Measurements from ENCODE around the gene DNAH5. TPM values are rescaled to one million over a fixed set of nuclear protein-coding genes. Genes with fewer than 3 reads are reported as not detected.

The DNAH5 gene
- total RNA-seq, 3 donors from 2014 or later: 0.48 to 14.4 (median 3.8) TPM

DNA sequence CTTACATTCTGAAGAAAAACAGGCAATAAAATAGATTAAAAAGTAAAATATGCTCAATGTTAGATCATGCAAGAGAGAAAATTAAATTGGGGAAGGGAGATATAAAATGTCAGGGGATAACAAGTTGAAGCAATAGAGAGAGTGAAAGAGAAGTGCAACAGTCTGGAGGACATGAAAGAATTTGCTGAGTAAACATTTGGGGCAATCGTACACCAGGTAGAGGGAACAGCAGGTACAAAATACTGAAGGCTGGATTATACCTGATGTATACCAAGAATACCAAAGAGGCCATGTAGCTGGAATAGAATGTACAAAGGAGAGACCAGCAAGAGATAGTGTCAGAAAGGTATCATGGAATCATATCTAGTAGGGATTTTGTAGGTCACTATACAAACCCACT lies 300.8 kb downstream of the DNAH5 start:
- Histone ChIP-seq H3K9me3 (no peaks in the 10 kb centered on the region), H3K4me3 (no peak overlapping the region), H3K27me3 (no peaks in the 10 kb centered on the region), H3K36me3 (no peaks in the 10 kb centered on the region), H3K4me1 (no peaks in the 10 kb centered on the region), H3K27ac (no peak overlapping the region)
- no peak for TF ChIP-seq POLR2A (IDR thresholded peaks at IDR 0.05)
- no peak for TF ChIP-seq POLR2AphosphoS5 (IDR thresholded peaks at IDR 0.05)
- no peak for TF ChIP-seq CTCF (IDR thresholded peaks at IDR 0.05)
- intact Hi-C loops (cut with DNase I; ENCODE audit: low total_unique reads): no loop called here
- no peak for DNase-seq (ENCODE audit: low spot score in 2 of 2)

DNA sequence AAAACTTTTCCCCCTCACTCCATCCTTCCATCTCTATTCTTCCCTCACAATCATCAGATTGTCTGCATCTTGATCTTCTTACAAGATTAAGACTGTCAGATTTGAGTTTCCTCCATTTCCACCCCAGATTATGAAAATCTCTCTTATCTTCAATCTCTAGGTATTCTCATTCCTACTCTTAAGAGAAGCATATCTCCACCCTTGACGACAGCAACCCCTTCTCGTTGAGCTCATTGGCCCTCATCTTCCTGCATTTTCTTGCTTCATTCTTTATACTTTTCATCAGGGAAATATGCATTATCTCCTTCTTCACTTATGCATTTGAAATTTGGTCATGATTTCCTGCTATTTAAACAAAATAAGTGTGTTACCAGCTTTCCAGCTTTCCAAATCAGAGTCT lies 301.3 kb downstream of the DNAH5 start:
- H3K27ac ChIP-seq: no peak overlapping the region
- intact Hi-C loops (cut with DNase I; ENCODE audit: low total_unique reads): no loop called here
- H3K4me1 ChIP-seq: no peaks in the 10 kb centered on the region
- H3K36me3 ChIP-seq: no peaks in the 10 kb centered on the region
- H3K4me3 ChIP-seq: no peak overlapping the region
- no peaks in the 10 kb centered on the region for H3K27me3 ChIP-seq
- no peak for TF ChIP-seq CTCF (IDR thresholded peaks at IDR 0.05)
- TF ChIP-seq POLR2A (IDR thresholded peaks at IDR 0.05): no peak
- no peaks in the 10 kb centered on the region for H3K9me3 ChIP-seq
- DNase-seq (ENCODE audit: low spot score in 2 of 2): no peak

Other genes starting within 250 kb of the DNAH5 start
- 100 to 1,000 TPM; 191 to 209 (median 193) TPM for gene TRIO, start 198.7 kb upstream of the DNAH5 start, total RNA-seq